IPS-15b (cell line): Measurements from ENCODE around the gene ENAM.
"Not testable (repeated sequence)": the region's sequence is repeated elsewhere in the genome, so short reads cannot be mapped to it uniquely, and the experiment has no call there.

Experiments used
- H3K27me3 ChIP-seq: one replicate; pipeline ENCODE4 v1.6.1; 2013; ENCODE audit warnings: low read length; ENCODE audit not compliant: control insufficient read depth, insufficient read depth
- H3K36me3 ChIP-seq: one replicate; pipeline ENCODE4 v1.6.1; 2013; ENCODE audit warnings: low read length; ENCODE audit not compliant: control insufficient read depth, insufficient read depth
- H3K4me1 ChIP-seq: one replicate; pipeline ENCODE4 v1.6.1; 2013; ENCODE audit warnings: mild to moderate bottlenecking, low read length; ENCODE audit not compliant: control insufficient read depth, insufficient read depth
- H3K4me3 ChIP-seq: one replicate; pipeline ENCODE4 v1.5.1; 2013; ENCODE audit warnings: low read depth, low read length
- H3K9ac ChIP-seq: one replicate; pipeline ENCODE4 v1.6.1; 2013; ENCODE audit warnings: low read depth, mild to moderate bottlenecking, low read length
- H3K9me3 ChIP-seq: one replicate; pipeline ENCODE4 v1.6.1; 2013; ENCODE audit warnings: mild to moderate bottlenecking, low read length; ENCODE audit not compliant: control insufficient read depth, insufficient read depth

ENAM gene

GRCh38 chr4:70630162-70630561 lies 1.6 kb downstream of the ENAM start:
- no peak overlapping the region for H3K9ac ChIP-seq
- no peaks in the 10 kb centered on the region for H3K4me1 ChIP-seq

GRCh38 chr4:70632028-70632427 lies 3.5 kb downstream of the ENAM start:
- Histone ChIP-seq H3K4me1 (no peaks in the 10 kb centered on the region), H3K36me3 (no peaks in the 10 kb centered on the region), H3K9me3 (no peaks in the 10 kb centered on the region), H3K4me3 (no peak overlapping the region), H3K27me3 (no peaks in the 10 kb centered on the region), H3K9ac (no peak overlapping the region)

More at GRCh38 chr4:70630162-70630561, 1.6 kb downstream of the ENAM start:
- Histone ChIP-seq H3K4me3 (no peak overlapping the region), H3K9me3 (no peaks in the 10 kb centered on the region), H3K27me3 (no peaks in the 10 kb centered on the region), H3K36me3 (no peaks in the 10 kb centered on the region)

DNA sequence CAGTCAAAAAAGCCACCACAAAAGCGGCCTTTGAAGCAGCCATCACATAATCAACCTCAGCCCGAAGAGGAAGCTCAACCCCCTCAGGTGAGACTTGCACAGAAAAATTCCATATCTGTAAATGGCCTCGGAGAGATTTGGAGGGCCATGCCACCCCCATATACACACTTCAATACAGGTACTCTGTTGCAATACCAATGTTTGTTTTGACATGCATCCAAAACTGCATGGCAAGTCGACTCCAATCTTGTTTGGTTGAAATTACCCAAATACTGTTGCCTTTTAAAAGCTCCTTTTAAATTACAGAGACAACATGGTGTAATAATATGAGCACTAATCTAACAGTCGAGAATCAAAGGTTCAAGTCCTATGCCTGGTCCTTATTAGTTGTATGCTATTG lies 5.9 kb downstream of the ENAM start:
- Histone ChIP-seq H3K9ac (no peak overlapping the region), H3K4me1 (no peaks in the 10 kb centered on the region), H3K27me3 (no peaks in the 10 kb centered on the region), H3K4me3 (no peak overlapping the region), H3K36me3 (no peaks in the 10 kb centered on the region), H3K9me3 (no peaks in the 10 kb centered on the region)

GRCh38 chr4:70637239-70637913 lies 8.8 kb downstream of the ENAM start:
- Histone ChIP-seq H3K27me3 (no peaks in the 10 kb centered on the region), H3K9ac (no peak overlapping the region), H3K36me3 (no peaks in the 10 kb centered on the region), H3K4me1 (no peaks in the 10 kb centered on the region), H3K4me3 (no peak overlapping the region), H3K9me3 (no peaks in the 10 kb centered on the region)

GRCh38 chr4:70640192-70640591 lies 11.6 kb downstream of the ENAM start:
- Histone ChIP-seq H3K9me3 (no peaks in the 10 kb centered on the region), H3K4me1 (no peaks in the 10 kb centered on the region), H3K9ac (no peak overlapping the region), H3K4me3 (no peak overlapping the region), H3K27me3 (no peaks in the 10 kb centered on the region), H3K36me3 (no peaks in the 10 kb centered on the region)

GRCh38 chr4:70650741-70651140 lies 22.2 kb downstream of the ENAM start:
- H3K4me1 ChIP-seq, H3K27me3 ChIP-seq, H3K4me3 ChIP-seq, H3K9me3 ChIP-seq, H3K9ac ChIP-seq, H3K36me3 ChIP-seq: not testable (repeated sequence)

GRCh38 chr4:70651864-70652506 lies 23.4 kb downstream of the ENAM start:
- no peak overlapping the region for H3K4me3 ChIP-seq
- H3K27me3 ChIP-seq, result no peaks in the 10 kb centered on the region
- H3K9me3 ChIP-seq, result no peaks in the 10 kb centered on the region
- H3K9ac ChIP-seq, result no peak overlapping the region
- no peaks in the 10 kb centered on the region for H3K4me1 ChIP-seq
- no peaks in the 10 kb centered on the region for H3K36me3 ChIP-seq

DNA sequence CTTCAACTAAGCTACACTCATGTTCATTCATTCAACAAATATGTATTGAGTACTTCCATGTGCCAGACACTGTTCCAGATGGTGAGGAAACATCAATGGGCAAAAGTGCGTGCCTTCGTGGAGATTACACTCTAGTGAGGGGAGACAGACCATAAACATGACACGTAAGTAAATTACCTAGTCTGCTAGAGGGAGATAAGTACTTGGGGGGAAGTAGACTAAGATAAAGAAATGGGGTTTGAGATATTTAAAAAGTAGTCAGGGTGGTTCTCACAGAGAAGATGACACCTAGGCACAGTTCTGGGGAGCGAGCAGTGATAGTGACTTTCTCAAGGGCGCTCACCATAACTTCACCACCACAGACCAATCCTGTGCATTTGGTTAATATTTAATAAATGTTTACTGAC lies 26.1 kb downstream of the ENAM start:
- Histone ChIP-seq H3K4me3 (no peak overlapping the region), H3K36me3 (no peaks in the 10 kb centered on the region), H3K9me3 (no peaks in the 10 kb centered on the region), H3K4me1 (no peaks in the 10 kb centered on the region), H3K27me3 (no peaks in the 10 kb centered on the region), H3K9ac (no peak overlapping the region)

DNA sequence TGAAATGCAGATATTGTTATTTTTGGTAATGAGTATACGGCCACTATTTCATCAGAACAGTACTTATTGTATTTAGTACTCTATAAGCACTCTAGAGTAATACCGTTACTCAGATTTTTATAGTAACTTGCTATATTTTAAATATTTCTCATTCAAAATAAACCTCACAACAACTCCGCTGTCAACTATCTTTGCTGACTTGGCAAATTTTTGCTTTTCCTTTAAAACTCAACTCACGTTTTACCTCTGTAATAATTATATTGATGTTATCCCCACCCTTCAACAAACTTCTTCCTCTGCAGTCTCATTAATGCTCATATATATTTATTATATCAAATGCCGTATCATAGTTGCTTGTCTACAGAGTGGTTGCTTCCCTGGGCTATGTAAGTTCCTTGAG lies 28.8 kb downstream of the ENAM start:
- no peaks in the 10 kb centered on the region for H3K27me3 ChIP-seq
- no peak overlapping the region for H3K9ac ChIP-seq
- H3K9me3 ChIP-seq, result no peaks in the 10 kb centered on the region
- H3K4me1 ChIP-seq, result no peaks in the 10 kb centered on the region
- H3K4me3 ChIP-seq, result no peak overlapping the region
- H3K36me3 ChIP-seq, result no peaks in the 10 kb centered on the region

DNA sequence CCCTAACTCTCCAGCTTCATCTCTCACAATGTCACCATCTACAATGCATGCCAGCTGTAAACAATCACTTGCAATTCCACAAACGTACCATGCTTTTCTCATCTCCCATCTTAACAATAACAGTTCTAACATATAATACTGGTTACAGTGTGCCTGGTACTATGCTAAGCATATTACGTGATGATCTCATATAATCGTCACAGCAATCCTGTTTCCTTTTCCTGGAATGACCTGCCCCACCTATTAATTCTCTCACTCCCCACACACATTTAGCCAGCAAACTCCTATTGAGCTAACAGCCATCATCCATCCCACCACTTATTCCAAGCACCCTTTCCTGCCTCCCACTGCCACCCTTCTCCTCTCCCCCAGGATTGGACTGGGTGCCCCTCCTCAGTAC lies 29.9 kb downstream of the ENAM start:
- Histone ChIP-seq H3K36me3 (no peaks in the 10 kb centered on the region), H3K4me3 (no peak overlapping the region)

GRCh38 chr4:70660106-70660505 lies 31.6 kb downstream of the ENAM start:
- no peak overlapping the region for H3K9ac ChIP-seq
- no peaks in the 10 kb centered on the region for H3K27me3 ChIP-seq
- H3K9me3 ChIP-seq, result no peaks in the 10 kb centered on the region
- no peaks in the 10 kb centered on the region for H3K4me1 ChIP-seq
- no peaks in the 10 kb centered on the region for H3K36me3 ChIP-seq
- no peak overlapping the region for H3K4me3 ChIP-seq

More for the DNA sequence above, 29.9 kb downstream of the ENAM start:
- H3K4me1 ChIP-seq, result no peaks in the 10 kb centered on the region
- H3K9ac ChIP-seq, result no peak overlapping the region
- H3K9me3 ChIP-seq, result no peaks in the 10 kb centered on the region
- H3K27me3 ChIP-seq, result no peaks in the 10 kb centered on the region

DNA sequence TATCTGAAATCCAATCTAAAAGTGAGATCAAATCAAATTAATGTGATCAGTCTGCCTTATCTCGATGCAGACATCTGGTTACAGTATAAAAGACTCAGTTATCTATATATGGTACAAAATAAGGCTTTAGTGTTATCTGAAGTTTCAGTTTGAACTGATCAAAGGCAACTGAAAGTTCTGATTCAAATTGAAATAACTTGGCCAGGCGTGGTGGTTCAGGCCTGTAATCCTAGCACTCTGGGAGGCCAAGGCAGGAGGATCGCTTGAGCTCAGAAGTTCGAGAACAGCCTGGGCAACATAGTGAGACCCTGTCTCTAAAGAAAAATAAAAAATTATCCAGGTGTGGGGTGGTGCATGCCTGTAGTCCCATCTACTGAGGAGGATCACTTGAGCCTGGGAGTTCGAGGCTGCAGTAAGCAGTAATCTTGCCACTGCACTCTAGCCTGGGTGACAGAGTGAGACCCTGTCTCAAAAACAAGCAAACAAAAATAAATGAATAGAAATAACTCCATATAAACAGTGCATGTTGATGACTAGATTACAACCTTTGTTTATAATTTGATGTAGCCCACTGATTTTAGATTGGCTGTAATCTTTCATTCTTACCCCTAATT lies 32.9 kb downstream of the ENAM start:
- not testable (repeated sequence) for H3K4me3 ChIP-seq, H3K4me1 ChIP-seq, H3K9me3 ChIP-seq, H3K9ac ChIP-seq, H3K36me3 ChIP-seq, H3K27me3 ChIP-seq
